B cell (primary cell): ENCODE measurements around the gene HPS1. TPM values are rescaled to one million over a fixed set of nuclear protein-coding genes. Genes with fewer than 3 reads are reported as not detected.

Source experiments
- ATAC-seq: fragments of 200-7000 bp; cut with Tn5 transposase; one replicate; pipeline ENCODE4 v1.10.0; 2021; ENCODE audit warnings: low read depth, mild to moderate bottlenecking, moderate number of reproducible peaks, moderate library complexity
- CTCF ChIA-PET: fragments of 350-600 bp; sonication (Branson Sonifier 250); formaldehyde crosslinking; loops from one replicate; lab custom pipeline; 2021; ENCODE audit warnings: antibody characterized with exemption, inconsistent platforms; lab: Charles Lee
- POLR2A ChIA-PET: fragments of 350-600 bp; sonication (Branson Sonifier 250); formaldehyde crosslinking; loops from one replicate; lab custom pipeline; 2021; ENCODE audit warnings: antibody characterized with exemption; lab: Charles Lee
- DNase-seq: peaks from one replicate; pipeline ENCODE4 v3.0.0; 2013
- H2AFZ ChIP-seq: 2 replicates; pipeline ENCODE4 v1.6.1; 2012; ENCODE audit warnings: mild to moderate bottlenecking, low read depth, low read length; ENCODE audit not compliant: insufficient read depth, poor library complexity, severe bottlenecking
- H3K27ac ChIP-seq, 2 donors: 1 replicate in 1 of 2; 2 replicates in 1 of 2; pipeline ENCODE4 v1.5.1; 2012 to 2013; ENCODE audit warnings: low read length in 2 of 2, mild to moderate bottlenecking in 2 of 2, moderate library complexity in 1 of 2
- H3K27me3 ChIP-seq, 4 experiments: fragments of 200-600 bp in 1 of 4; sonication (generic) in 1 of 4; replicated peaks in 1 of 4; 1 replicate in 2 of 4; 2 replicates in 2 of 4; pipeline versions ENCODE4 v1.6.1 to v1.7.0; 2013 to 2016; ENCODE audit warnings: low read length in 3 of 4, mild to moderate bottlenecking in 2 of 4, mixed read lengths in 1 of 4, moderate library complexity in 1 of 4; ENCODE audit not compliant: insufficient read depth in 4 of 4, control insufficient read depth in 3 of 4; ENCODE audit errors: control extremely low read depth in 1 of 4
- H3K36me3 ChIP-seq, 2 experiments: replicated peaks in 1 of 2; 1 replicate in 1 of 2; 2 replicates in 1 of 2; pipeline versions ENCODE4 v1.6.1 to v1.7.1; 2013; ENCODE audit warnings: low read length in 1 of 2; ENCODE audit not compliant: insufficient read depth in 2 of 2, control insufficient read depth in 1 of 2; ENCODE audit errors: control extremely low read depth in 1 of 2, extremely low read depth in 1 of 2
- H3K4me1 ChIP-seq, 2 donors: fragments of 200-600 bp in 1 of 2; sonication (generic) in 1 of 2; 1 replicate in 1 of 2; 2 replicates in 1 of 2; pipeline versions ENCODE4 v1.5.1 to v1.6.1; 2013 to 2017; ENCODE audit warnings: low read length in 2 of 2; ENCODE audit not compliant: control insufficient read depth in 2 of 2, insufficient read depth in 2 of 2
- H3K4me2 ChIP-seq: replicated peaks from 2 replicates; pipeline ENCODE3; 2012; ENCODE audit warnings: mild to moderate bottlenecking, low read depth, low read length; ENCODE audit not compliant: poor library complexity, severe bottlenecking
- H3K4me3 ChIP-seq, 5 experiments: fragments of 200-600 bp in 1 of 5; sonication (generic) in 1 of 5; 1 replicate in 3 of 5; 2 replicates in 2 of 5; pipeline versions ENCODE4 v1.5.1 to v1.7.0; 2011 to 2016; ENCODE audit warnings: low read length in 4 of 5, mild to moderate bottlenecking in 4 of 5, low read depth in 2 of 5, control low read depth in 1 of 5, moderate library complexity in 1 of 5; ENCODE audit not compliant: insufficient read depth in 1 of 5; ENCODE audit errors: control extremely low read depth in 1 of 5, extremely low read depth in 1 of 5
- H3K79me2 ChIP-seq: fragments of 200-600 bp; sonication (generic); one replicate; pipeline ENCODE4 v1.6.0; 2016; ENCODE audit warnings: low read length; ENCODE audit not compliant: control insufficient read depth, insufficient read depth
- H3K9ac ChIP-seq: fragments of 200-600 bp; sonication (generic); 2 replicates; pipeline ENCODE4 v1.6.1; 2017; ENCODE audit warnings: mild to moderate bottlenecking, low read length, moderate library complexity
- H3K9me3 ChIP-seq, 3 donors: one replicate each; pipeline versions ENCODE4 v1.6.1 to v1.7.1; 2013; ENCODE audit warnings: low read length in 2 of 3; ENCODE audit not compliant: control insufficient read depth in 2 of 3, insufficient read depth in 1 of 3; ENCODE audit errors: control extremely low read depth in 1 of 3
- H4K20me1 ChIP-seq: 2 replicates; pipeline ENCODE4 v1.6.0; 2012; ENCODE audit warnings: mild to moderate bottlenecking, low read length; ENCODE audit not compliant: insufficient read depth, control insufficient read depth, poor library complexity, severe bottlenecking
- H3K27ac Mint-ChIP-seq: one replicate; pipeline ENCODE4 v1.8.0; 2021; ENCODE audit warnings: mixed read lengths
- H3K27me3 Mint-ChIP-seq: one replicate; pipeline ENCODE4 v1.8.0; 2021; ENCODE audit warnings: mixed read lengths
- H3K4me1 Mint-ChIP-seq: one replicate; pipeline ENCODE4 v1.8.0; 2021; ENCODE audit warnings: mixed read lengths
- H3K4me3 Mint-ChIP-seq: one replicate; pipeline ENCODE4 v1.8.0; 2021; ENCODE audit warnings: mixed read lengths
- H3K9me3 Mint-ChIP-seq: one replicate; pipeline ENCODE4 v1.8.0; 2022; ENCODE audit warnings: mixed read lengths; ENCODE audit not compliant: insufficient read depth
- CTCF ChIP-seq: fragments of 200-600 bp; IDR thresholded peaks from one replicate; pipeline ENCODE4 v1.8.0; 2022; ENCODE audit warnings: antibody characterized with exemption, mild to moderate bottlenecking
- EZH2 ChIP-seq: IDR thresholded peaks from 2 replicates; pipeline ENCODE4 v1.6.1; 2012; ENCODE audit warnings: borderline replicate concordance, low read depth, mild to moderate bottlenecking, moderate library complexity, low read length; ENCODE audit not compliant: insufficient read depth, poor library complexity, severe bottlenecking
- WGBS: methylation state at CpG from one replicate; pipeline ENCODE4 v1.1.5; 2013; ENCODE audit warnings: missing lambda C conversion rate; ENCODE audit not compliant: insufficient coverage; 5-methylcytosine and 5-hydroxymethylcytosine counted together
- intact Hi-C: fragments of 100-400 bp; cut with micrococcal nuclease; formaldehyde crosslinking; loops from one replicate; pipeline ENCODE4 v1.10.0; 2022
- polyA plus RNA-seq: library from polyadenylated mRNA; depleted of rRNA; stranded (reverse); fragments of >200 nt; gene quantifications from 2 replicates; pipeline ENCODE4 v1.2.3, GENCODE V29; 2012
- total RNA-seq, 2 donors: library from RNA; stranded (reverse); fragments of 120-200 nt in 1 of 2; gene quantifications; 1 replicate in 1 of 2; 2 replicates in 1 of 2; pipeline versions ENCODE4 v1.2.3 to v1.2.4, GENCODE V29; 2013 to 2022

HPS1 gene
- total and polyA plus RNA-seq, 2 donors (not counting 1 experiment from before 2014, with no cell fraction given) = 125 to 196 TPM

GRCh38 chr10:98368644-98369043, 78.1 kb downstream of the HPS1 start:
- intact Hi-C loops = no loop called here
- H3K27me3 Mint-ChIP-seq = peaks cover 11% of the 10 kb centered on the region
- no peaks in the 10 kb centered on the region for H3K9me3 Mint-ChIP-seq
- no peak for ATAC-seq
- Histone ChIP-seq H4K20me1 (no peaks in the 10 kb centered on the region), H2AFZ (no peak overlapping the region), H3K4me3 (no peak overlapping the region), H3K9ac (no peak overlapping the region), H3K36me3 (no peaks in the 10 kb centered on the region), H3K4me2 (no peak overlapping the region), H3K27ac (no peak overlapping the region), H3K4me1 (peaks cover 6 to 8% of the 10 kb centered on the region in 2 donors), H3K79me2 (no peaks in the 10 kb centered on the region), H3K9me3 (no peaks in the 10 kb centered on the region), H3K27me3 (peaks cover 0 to 9% (median 0%) of the 10 kb centered on the region in 4 experiments)
- H3K4me1 Mint-ChIP-seq = peaks cover 6% of the 10 kb centered on the region
- no peak overlapping the region for H3K4me3 Mint-ChIP-seq
- no peak overlapping the region for H3K27ac Mint-ChIP-seq
- TF ChIP-seq CTCF (no peak), EZH2 (no peak)
- ChIA-PET POLR2A (no interaction called here), CTCF (no interaction called here)
- WGBS = no CpG with 5 or more reads among the region's 2 CpGs
- no peak for DNase-seq

- H3K4me1 ChIP-seq = peaks cover 6 to 8% of the 10 kb centered on the region in 2 donors
- no peaks in the 10 kb centered on the region for H3K9me3 ChIP-seq
- H3K27me3 Mint-ChIP-seq = peaks cover 5% of the 10 kb centered on the region
- POLR2A ChIA-PET = no interaction called here
- H3K4me2 ChIP-seq = no peak overlapping the region
- H3K4me3 Mint-ChIP-seq = no peak overlapping the region
- H3K79me2 ChIP-seq = no peaks in the 10 kb centered on the region
- H3K27ac ChIP-seq = no peak overlapping the region
- 93% methylated on average over 12 of the region's 19 CpGs for WGBS
- no peak overlapping the region for H3K27ac Mint-ChIP-seq
- no peak overlapping the region for H2AFZ ChIP-seq
- DNase-seq = no peak
- intact Hi-C loops = no loop called here
- CTCF ChIA-PET = no interaction called here
- no peaks in the 10 kb centered on the region for H3K36me3 ChIP-seq
- TF ChIP-seq CTCF (no peak), EZH2 (no peak)
- no peak overlapping the region for H3K9ac ChIP-seq
- H3K4me1 Mint-ChIP-seq = peaks cover 6% of the 10 kb centered on the region
- H3K4me3 ChIP-seq = no peak overlapping the region
- ATAC-seq = no peak
- H4K20me1 ChIP-seq = no peaks in the 10 kb centered on the region
- H3K27me3 ChIP-seq = peaks cover 0 to 9% (median 0%) of the 10 kb centered on the region in 4 experiments
- no peaks in the 10 kb centered on the region for H3K9me3 Mint-ChIP-seq
Observed at GRCh38 chr10:98367604-98368451, 78.9 kb downstream of the HPS1 start.
